HCT116 (cell line): ENCODE results near the gene PLB1.

ENCODE experiments used
- CEBPB ChIP-seq: IDR thresholded peaks from 2 replicates; pipeline ENCODE4 v1.6.1; 2012; ENCODE audit warnings: low read depth
- CTCF ChIP-seq, 3 experiments: fragments of 200-600 bp in 1 of 3; sonication (generic) in 1 of 3; IDR thresholded peaks in 2 of 3; conservative IDR thresholded peaks in 1 of 3; 2 replicates each; pipeline ENCODE4 v1.5.1; 2012 to 2017; ENCODE audit warnings: low read depth in 2 of 3, low read length in 2 of 3, antibody characterized with exemption in 1 of 3, borderline replicate concordance in 1 of 3, control low read depth in 1 of 3, mild to moderate bottlenecking in 1 of 3, mixed read lengths in 1 of 3, mixed run types in 1 of 3, moderate library complexity in 1 of 3; ENCODE audit not compliant: insufficient read depth in 1 of 3
- EGR1 ChIP-seq: IDR thresholded peaks from 2 replicates; pipeline ENCODE4 v1.6.1; 2012; ENCODE audit warnings: low read depth
- ELF1 ChIP-seq: IDR thresholded peaks from 2 replicates; pipeline ENCODE4 v1.6.1; 2012; ENCODE audit warnings: low read depth, borderline replicate concordance
- EZH2 ChIP-seq: fragments of 200-600 bp; sonication (generic); IDR thresholded peaks from 2 replicates; pipeline ENCODE4 v1.6.1; 2017; ENCODE audit warnings: antibody characterized with exemption, mixed run types
- FOSL1 ChIP-seq: IDR thresholded peaks from 2 replicates; pipeline ENCODE4 v1.6.1; 2012; ENCODE audit warnings: low read depth
- POLR2A ChIP-seq: IDR thresholded peaks from 2 replicates; pipeline ENCODE4 v1.7.0; 2011; ENCODE audit warnings: borderline replicate concordance; ENCODE audit not compliant: insufficient read depth, insufficient read length; ENCODE audit errors: extremely low read depth
- POLR2AphosphoS5 ChIP-seq: IDR thresholded peaks from 2 replicates; pipeline ENCODE4 v1.6.1; 2011; ENCODE audit warnings: mild to moderate bottlenecking, low read depth, low read length, moderate library complexity
- REST ChIP-seq: IDR thresholded peaks from 2 replicates; pipeline ENCODE4 v1.6.1; 2012; ENCODE audit warnings: low read depth
- ZBTB33 ChIP-seq: IDR thresholded peaks from 2 replicates; pipeline ENCODE4 v1.6.1; 2011; ENCODE audit warnings: mild to moderate bottlenecking, low read length, moderate library complexity; ENCODE audit not compliant: insufficient replicate concordance; ENCODE audit errors: extremely low read depth

- TF ChIP-seq POLR2A (no peak), ZBTB33 (no peak), CTCF (IDR thresholded peaks at IDR 0.05 in 2 of 3, conservative IDR thresholded peaks at IDR 0.05 in 1 of 3; ENCODE audit: borderline replicate concordance in 1 of 3, insufficient read depth in 1 of 3, low read depth in 2 of 3, low read length in 2 of 3) (no peak), POLR2AphosphoS5 (no peak), ELF1 (no peak), CEBPB (no peak), EGR1 (no peak), EZH2 (no peak), REST (no peak), FOSL1 (no peak)
Observed at GRCh38 chr2:28681158-28681571, 185.3 kb downstream of the PLB1 start.
